ENCODE data around the gene TEP1. TPM values are rescaled to one million over a fixed set of nuclear protein-coding genes. Genes with fewer than 3 reads are reported as not detected.

TEP1 gene
- total RNA-seq, 4 donors from 2014 or later, result 12.9 to 27.6 (median 20.5) TPM

DNA sequence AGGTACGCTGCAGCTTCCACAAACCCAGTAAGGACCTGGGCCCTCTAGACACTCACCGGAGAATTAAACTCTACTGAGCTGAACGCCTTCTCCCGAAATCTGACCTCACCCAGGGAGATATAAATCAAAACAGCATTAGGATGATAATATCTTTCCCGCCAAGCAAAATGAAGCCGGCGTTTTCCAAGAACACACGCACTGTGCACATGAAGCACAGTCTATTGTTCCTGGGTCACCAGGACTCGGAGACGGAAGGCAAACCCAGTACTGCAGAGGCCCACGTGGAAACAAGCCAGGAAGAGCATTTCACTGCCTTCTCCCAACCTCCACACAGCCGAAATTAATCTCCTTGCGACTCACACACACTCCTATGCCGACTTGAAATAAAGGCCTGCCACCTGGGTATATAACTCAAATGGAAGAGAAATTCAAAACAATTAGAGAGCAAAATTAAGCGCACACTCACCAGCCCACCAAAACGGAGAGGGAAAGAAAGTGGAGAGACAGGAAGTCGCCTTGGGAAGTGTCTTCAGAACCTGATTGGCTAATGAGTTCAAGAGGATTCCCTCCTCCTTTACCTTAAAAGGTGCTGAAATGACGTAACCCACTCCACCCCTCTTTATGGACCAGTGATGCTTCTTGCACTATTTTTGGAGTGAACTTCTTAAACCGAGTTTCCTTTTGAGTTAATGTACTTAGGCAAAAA lies 80.4 kb downstream of the TEP1 start, which contains the start of gene CCNB1IP1:
CCNB1IP1 (minus strand) TSS at position 492 of the 706 bp plus-strand sequence. CDS start 16,756 bp downstream, outside the sequence.
- peaks cover 7 to 53% (median 8%) of the 10 kb centered on the region in 3 donors for H3K4me1 ChIP-seq
- no peaks in the 10 kb centered on the region for H3K27me3 ChIP-seq
- 0 to 1% methylated on average over 12 to 15 of the region's 19 CpGs for WGBS, 2 donors (ENCODE audit: low coverage in 1 of 2)
- peak within 1 kb of the TSS; percentile 61 to 84 for H3K4me3 ChIP-seq
- ATAC-seq, result peak; percentile 100
- no peaks in the 10 kb centered on the region for H3K9me3 ChIP-seq
- H3K27ac ChIP-seq, result peak within 1 kb of the TSS; percentile 85 to 95 (median 94)
- peaks cover 3 to 14% of the 10 kb centered on the region in 2 donors for H3K36me3 ChIP-seq
- TF ChIP-seq POLR2AphosphoS5 (IDR thresholded peaks at IDR 0.05) (peak; percentile 91), EP300 (IDR thresholded peaks at IDR 0.05) (no peak), POLR2A (IDR thresholded peaks at IDR 0.05) (peak; percentile 53 to 64)

DNA sequence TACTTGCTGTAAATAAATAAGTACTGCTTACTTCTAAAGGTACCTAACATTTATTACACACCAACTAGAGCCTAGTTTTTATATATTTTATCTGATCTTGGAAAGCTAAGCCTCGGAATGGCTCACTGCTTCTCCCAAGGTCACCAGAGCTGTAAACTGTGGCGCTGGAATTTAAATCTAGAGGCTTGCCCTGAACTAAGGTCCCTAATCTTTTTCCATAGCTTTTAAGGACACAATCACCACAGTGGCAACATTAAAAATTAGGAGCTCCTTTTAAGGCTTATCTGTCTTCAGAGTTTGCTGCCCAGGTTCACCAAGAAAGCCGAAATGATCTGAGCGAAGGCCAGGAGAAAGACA lies 80.9 kb downstream of the TEP1 start:
- no peak for ATAC-seq
- TF ChIP-seq POLR2A (IDR thresholded peaks at IDR 0.05), result no peak
- TF ChIP-seq EP300 (IDR thresholded peaks at IDR 0.05), result no peak
- TF ChIP-seq, protein P1, sequence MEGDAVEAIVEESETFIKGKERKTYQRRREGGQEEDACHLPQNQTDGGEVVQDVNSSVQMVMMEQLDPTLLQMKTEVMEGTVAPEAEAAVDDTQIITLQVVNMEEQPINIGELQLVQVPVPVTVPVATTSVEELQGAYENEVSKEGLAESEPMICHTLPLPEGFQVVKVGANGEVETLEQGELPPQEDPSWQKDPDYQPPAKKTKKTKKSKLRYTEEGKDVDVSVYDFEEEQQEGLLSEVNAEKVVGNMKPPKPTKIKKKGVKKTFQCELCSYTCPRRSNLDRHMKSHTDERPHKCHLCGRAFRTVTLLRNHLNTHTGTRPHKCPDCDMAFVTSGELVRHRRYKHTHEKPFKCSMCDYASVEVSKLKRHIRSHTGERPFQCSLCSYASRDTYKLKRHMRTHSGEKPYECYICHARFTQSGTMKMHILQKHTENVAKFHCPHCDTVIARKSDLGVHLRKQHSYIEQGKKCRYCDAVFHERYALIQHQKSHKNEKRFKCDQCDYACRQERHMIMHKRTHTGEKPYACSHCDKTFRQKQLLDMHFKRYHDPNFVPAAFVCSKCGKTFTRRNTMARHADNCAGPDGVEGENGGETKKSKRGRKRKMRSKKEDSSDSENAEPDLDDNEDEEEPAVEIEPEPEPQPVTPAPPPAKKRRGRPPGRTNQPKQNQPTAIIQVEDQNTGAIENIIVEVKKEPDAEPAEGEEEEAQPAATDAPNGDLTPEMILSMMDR (IDR thresholded peaks at IDR 0.05), result no peak
- no peak for TF ChIP-seq POLR2AphosphoS5 (IDR thresholded peaks at IDR 0.05)
- no peaks in the 10 kb centered on the region for H3K9me3 ChIP-seq
- H3K4me1 ChIP-seq, result peaks cover 7 to 59% (median 14%) of the 10 kb centered on the region in 3 donors
- H3K27me3 ChIP-seq, result no peaks in the 10 kb centered on the region
- H3K4me3 ChIP-seq, result peak overlapping the region; percentile 61 to 84
- H3K36me3 ChIP-seq, result peaks cover 3 to 18% of the 10 kb centered on the region in 2 donors
- peak overlapping the region; percentile 85 to 95 (median 94) for H3K27ac ChIP-seq
- WGBS, 2 donors (ENCODE audit: low coverage in 1 of 2), result 0 to 4% methylated on average over 1 to 4 of the region's 4 CpGs

DNA sequence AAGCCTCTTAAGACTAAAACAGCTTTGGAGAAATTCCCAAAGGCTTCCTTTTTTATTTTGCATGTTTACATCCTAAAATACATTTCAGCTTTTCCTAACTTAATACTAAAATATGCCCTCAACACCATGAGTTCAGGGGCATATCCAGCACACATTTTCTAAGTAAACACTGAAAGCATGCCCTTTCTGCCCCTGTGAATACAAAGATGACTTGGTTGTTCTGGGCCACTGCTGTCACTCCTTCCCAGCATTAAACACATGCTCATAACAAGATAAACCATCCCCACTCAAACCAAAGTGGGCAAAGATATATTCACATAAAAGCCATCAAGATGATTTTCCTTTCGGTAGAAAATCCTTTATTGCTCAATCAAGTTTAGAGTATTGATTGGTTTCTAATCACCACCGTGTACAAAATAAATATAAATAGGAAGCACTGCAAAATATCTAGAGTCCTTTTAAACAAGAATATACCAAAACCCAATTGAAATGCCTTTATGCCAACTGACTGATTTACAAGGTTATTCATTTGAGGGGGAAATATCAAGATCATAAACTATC lies 82.2 kb downstream of the TEP1 start:
- peak overlapping the region in 2 of 4 donors; percentile 12 to 92 for H3K27ac ChIP-seq
- 50 to 56% methylated on average over 2 of the region's 2 CpGs for WGBS, 2 donors (ENCODE audit: low coverage in 1 of 2)
- peaks cover 7 to 26% of the 10 kb centered on the region in 2 donors for H3K36me3 ChIP-seq
- ATAC-seq, result no peak
- H3K4me1 ChIP-seq, result peaks cover 7 to 66% (median 16%) of the 10 kb centered on the region in 3 donors
- H3K4me3 ChIP-seq, result peak overlapping the region in 1 of 2 donors; percentile 61
- H3K27me3 ChIP-seq, result no peaks in the 10 kb centered on the region
- TF ChIP-seq POLR2A (IDR thresholded peaks at IDR 0.05) (no peak), POLR2AphosphoS5 (IDR thresholded peaks at IDR 0.05) (no peak), EP300 (IDR thresholded peaks at IDR 0.05) (no peak)
- TF ChIP-seq, protein P1 (IDR thresholded peaks at IDR 0.05), result no peak
- no peaks in the 10 kb centered on the region for H3K9me3 ChIP-seq

- Histone ChIP-seq H3K27me3 (no peaks in the 10 kb centered on the region), H3K4me3 (no peak overlapping the region), H3K4me1 (peaks cover 7 to 66% (median 16%) of the 10 kb centered on the region in 3 donors), H3K27ac (peak overlapping the region in 1 of 4 donors; percentile 10), H3K36me3 (peaks cover 7 to 44% of the 10 kb centered on the region in 2 donors), H3K9me3 (no peaks in the 10 kb centered on the region)
- 66 to 83% methylated on average over 2 of the region's 2 CpGs for WGBS, 2 donors (ENCODE audit: low coverage in 1 of 2)
- no peak for ATAC-seq
- no peak for TF ChIP-seq EP300 (IDR thresholded peaks at IDR 0.05)
- no peak for TF ChIP-seq POLR2AphosphoS5 (IDR thresholded peaks at IDR 0.05)
- TF ChIP-seq POLR2A (IDR thresholded peaks at IDR 0.05), result no peak
- TF ChIP-seq, protein P1 (IDR thresholded peaks at IDR 0.05), result no peak
These were observed 83.9 kb downstream of the TEP1 start for GRCh38 chr14:20329355-20329754.

- 30 to 71% methylated on average over 2 of the region's 2 CpGs for WGBS, 2 donors (ENCODE audit: low coverage in 1 of 2)
- H3K9me3 ChIP-seq, result no peaks in the 10 kb centered on the region
These were observed 84.6 kb downstream of the TEP1 start for GRCh38 chr14:20328705-20329104.

More at GRCh38 chr14:20328705-20329104, 84.6 kb downstream of the TEP1 start:
- H3K27ac ChIP-seq, result peak overlapping the region in 1 of 4 donors; percentile 10
- H3K4me1 ChIP-seq, result peaks cover 7 to 60% (median 16%) of the 10 kb centered on the region in 3 donors
- peaks cover 7 to 50% of the 10 kb centered on the region in 2 donors for H3K36me3 ChIP-seq
- H3K27me3 ChIP-seq, result no peaks in the 10 kb centered on the region
- no peak for ATAC-seq
- no peak for TF ChIP-seq EP300 (IDR thresholded peaks at IDR 0.05)
- TF ChIP-seq POLR2AphosphoS5 (IDR thresholded peaks at IDR 0.05), result no peak
- TF ChIP-seq POLR2A (IDR thresholded peaks at IDR 0.05), result no peak
- TF ChIP-seq, protein P1 (IDR thresholded peaks at IDR 0.05), result no peak
- no peak overlapping the region for H3K4me3 ChIP-seq

Measured in gastroesophageal sphincter (tissue), 4 donors.